Gastroesophageal sphincter (tissue), 3 donors: ENCODE results near the gene CCNDBP1.

Experiments used
- CTCF ChIP-seq, 4 experiments: fragments of 200-600 bp in 2 of 4; fragments of 450-650 bp in 2 of 4; sonication (generic) in 1 of 4; IDR thresholded peaks; one replicate each; pipeline ENCODE4 v1.5.1; 2017 to 2019; ENCODE audit warnings: antibody characterized with exemption in 4 of 4, mild to moderate bottlenecking in 2 of 4, moderate library complexity in 2 of 4
- EP300 ChIP-seq: sonication (generic); formaldehyde crosslinking; IDR thresholded peaks from one replicate; pipeline ENCODE4 v1.6.1; 2017; ENCODE audit warnings: antibody characterized with exemption, mild to moderate bottlenecking
- POLR2A ChIP-seq, 2 donors: fragments of 450-650 bp; IDR thresholded peaks; one replicate each; pipeline ENCODE4 v1.6.1; 2017; ENCODE audit warnings: antibody characterized with exemption in 2 of 2, mild to moderate bottlenecking in 2 of 2, moderate library complexity in 1 of 2
- POLR2AphosphoS5 ChIP-seq: sonication (generic); formaldehyde crosslinking; IDR thresholded peaks from one replicate; pipeline ENCODE4 v1.6.1; 2017; ENCODE audit warnings: antibody characterized with exemption

GRCh38 chr15:43146184-43146583 is 39.0 kb upstream of the CCNDBP1 start:
- TF ChIP-seq POLR2AphosphoS5 (no peak), POLR2A (IDR thresholded peaks at IDR 0.05) (no peak), CTCF (IDR thresholded peaks at IDR 0.05) (no peak), EP300 (no peak)
